GM18909 (cell line): ENCODE data around the gene LZIC.
A peak's percentile ranks its signal among the peaks of the same experiment; 100 is the strongest.

Experiments
- ATAC-seq: cut with Tn5 transposase; IDR thresholded peaks from one replicate; pipeline ENCODE4 v1.9.1; 2021; ENCODE audit warnings: mild to moderate bottlenecking; ENCODE audit not compliant: unreplicated experiment, poor library complexity

The LZIC gene

DNA sequence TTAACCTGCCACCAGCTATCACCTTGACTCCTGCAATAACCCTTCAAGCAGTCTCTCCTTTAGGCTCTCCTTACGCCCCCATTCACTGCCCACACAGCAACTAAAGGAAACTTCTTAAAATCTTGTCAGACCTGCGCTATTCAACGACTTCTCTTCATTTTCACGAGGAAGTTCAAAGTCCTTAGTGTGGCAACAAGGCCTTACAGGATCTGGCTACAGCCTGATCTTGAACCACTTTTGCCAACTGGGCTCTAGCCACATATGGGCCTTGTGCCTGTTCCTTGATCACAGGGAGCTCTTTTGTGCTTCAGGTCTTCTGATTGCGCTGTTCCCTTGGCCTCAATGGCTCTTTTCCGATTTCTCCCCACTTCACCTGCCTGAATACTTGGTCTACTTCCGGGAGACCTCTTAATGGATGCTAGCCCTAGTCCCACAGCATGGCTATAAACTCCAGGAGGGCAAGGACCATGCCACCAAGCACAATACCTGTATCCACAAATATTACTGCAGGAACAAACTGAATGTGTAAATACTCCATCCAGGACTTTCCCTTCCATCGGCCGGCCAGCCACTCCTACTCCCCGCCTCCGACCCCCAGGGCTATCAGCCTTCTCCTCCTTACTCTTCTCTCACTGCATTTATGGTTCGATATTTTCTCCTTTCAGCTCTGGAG, 30.8 kb downstream of the LZIC start:
- no peak for ATAC-seq

- peak; percentile 94 for ATAC-seq
Observed at GRCh38 chr1:9910423-9911178, 32.6 kb downstream of the LZIC start.

DNA sequence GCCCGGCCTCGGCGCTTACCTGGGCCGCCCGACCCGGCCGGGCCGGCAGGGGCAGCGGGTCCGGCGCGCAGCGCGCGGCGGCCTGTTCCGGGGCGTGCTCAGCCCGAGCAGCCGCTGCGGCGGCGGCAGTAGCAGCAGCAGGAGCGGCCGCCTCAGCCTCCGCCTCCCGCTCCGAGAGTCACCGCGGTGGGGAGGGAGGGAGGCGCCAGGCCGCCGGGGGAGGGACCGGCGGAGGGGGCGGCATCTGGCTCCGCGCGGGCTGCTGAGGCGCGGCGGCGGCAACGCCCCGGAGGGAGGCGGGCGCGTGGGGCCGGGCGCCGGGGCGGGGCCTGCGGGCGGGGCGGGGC, 33.1 kb downstream of the LZIC start, which contains the start of gene CTNNBIP1:
TSS of gene CTNNBIP1 (minus strand) at position 194 of the 347 bp plus-strand sequence. CDS start 38,205 bp downstream, outside the sequence.
- ATAC-seq, result peak; percentile 80

- ATAC-seq, result peak; percentile 9
Observed at GRCh38 chr1:9909234-9910046, 33.8 kb downstream of the LZIC start.

DNA sequence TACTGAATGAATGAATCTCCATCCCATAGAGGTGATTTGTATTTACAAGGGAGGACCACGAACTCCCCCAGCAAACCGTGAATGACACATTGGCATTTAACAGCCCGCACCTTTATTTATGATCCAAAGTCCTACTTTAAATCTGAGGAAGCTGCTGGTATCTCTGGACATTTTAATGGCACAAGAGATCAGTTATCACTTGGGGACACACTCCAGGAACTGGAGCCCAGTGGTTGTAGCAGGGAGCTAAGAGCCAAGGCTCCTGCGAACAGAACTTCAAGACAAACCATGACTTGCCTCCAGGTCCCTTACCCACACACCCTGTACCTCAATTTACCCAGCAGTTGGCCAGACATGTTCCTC, 34.3 kb downstream of the LZIC start:
- no peak for ATAC-seq

DNA sequence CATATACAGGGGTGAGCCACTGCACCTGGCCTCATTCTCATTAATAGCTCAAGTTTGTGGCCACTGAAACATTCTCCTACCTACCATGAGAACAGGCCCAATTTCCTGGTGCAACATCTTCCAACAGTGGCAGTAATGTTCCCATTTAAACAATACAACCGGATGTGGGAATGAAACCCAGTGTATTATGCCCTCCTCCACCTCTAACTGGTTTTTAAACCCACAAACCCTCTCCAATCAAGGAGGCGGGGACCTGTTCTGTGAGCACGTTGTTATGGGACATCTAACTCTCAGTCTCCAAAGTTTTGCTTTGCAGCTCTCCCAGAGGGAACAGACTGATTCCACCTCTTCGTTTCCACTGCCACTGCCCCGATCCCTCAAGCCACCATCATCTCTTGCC, 35.8 kb downstream of the LZIC start:
- ATAC-seq, result no peak

- no peak for ATAC-seq
Observed at GRCh38 chr1:9906466-9906865, 36.7 kb downstream of the LZIC start.

DNA sequence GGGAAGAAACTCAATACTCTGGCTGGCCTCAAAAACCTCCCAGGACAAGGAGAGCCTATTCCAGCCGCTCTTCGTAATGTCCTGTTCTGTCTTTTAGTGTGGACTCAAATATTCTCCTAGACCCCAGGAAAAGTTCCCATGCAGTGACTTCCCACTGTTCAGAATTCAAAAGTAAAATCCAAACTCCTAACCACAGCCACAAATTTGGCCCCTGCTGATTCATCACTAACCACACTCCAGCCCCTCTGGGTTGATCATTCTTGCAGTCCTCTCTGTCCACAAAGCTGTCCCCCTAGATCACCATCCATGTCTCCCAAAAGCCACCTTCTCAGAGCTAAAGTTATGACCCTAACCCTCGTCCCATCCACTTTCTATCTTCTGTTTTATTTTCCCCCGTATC, 38.2 kb downstream of the LZIC start:
- no peak for ATAC-seq

DNA sequence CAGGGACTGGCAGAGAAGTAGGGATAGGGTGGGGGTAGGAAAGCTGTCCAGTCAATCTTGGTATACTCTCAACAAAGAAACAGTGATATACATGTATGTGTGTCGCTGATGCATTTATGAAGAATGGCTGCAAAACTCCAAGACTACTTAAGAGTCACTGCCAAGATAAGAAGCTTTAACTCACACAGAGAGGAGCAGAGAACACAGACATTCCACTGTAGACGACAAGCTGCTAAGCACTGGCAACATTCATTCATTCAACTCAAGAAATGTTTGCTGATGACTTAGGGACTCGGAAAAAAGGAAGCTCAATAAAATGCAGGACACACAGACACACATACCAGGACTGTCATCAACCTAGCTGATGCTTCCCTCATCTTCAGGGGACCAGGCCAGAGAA, 38.6 kb downstream of the LZIC start:
- no peak for ATAC-seq

GRCh38 chr1:9903801-9904527, 39.2 kb downstream of the LZIC start:
- ATAC-seq, result no peak

DNA sequence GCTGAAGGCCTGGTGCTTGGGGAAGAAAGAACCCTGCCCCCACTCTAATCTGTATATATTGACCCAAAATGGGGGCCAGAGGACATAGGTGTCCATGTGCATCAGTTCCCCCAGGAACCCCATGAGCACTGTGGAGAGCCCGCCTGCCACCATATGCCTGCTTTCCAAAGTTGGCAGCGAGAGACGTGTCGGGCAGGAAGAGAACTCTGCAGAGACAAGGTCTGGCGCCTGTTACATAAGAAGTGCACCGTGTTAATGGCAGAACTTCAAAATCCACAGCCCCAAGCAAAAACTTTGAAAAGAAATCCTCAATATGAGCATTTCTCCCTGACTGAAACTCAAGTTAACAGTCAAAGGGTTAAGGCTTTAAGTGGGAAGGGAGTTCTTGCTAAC, 41.1 kb downstream of the LZIC start:
- ATAC-seq, result no peak

GRCh38 chr1:9901148-9902059, 41.8 kb downstream of the LZIC start:
- no peak for ATAC-seq

- no peak for ATAC-seq
Observed at GRCh38 chr1:9900142-9901043, 42.8 kb downstream of the LZIC start.

DNA sequence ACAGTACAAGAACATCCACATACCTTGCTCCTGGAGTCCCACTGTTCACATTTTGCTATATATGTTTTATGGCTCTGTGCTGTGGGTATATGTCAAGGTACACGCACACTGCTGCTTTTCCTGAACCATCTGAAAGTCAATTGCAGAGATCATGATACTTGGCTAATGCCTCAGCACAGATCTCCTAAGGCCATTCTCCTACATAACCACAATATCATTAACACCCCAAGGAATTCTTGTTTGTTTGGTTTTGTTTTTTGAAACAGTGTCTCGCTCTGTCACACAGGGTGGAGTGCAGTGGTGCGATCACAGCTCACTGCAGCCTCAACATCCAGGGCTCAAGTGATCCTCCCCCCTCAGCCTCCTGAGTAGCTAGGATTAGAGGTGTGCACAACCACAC, 49.1 kb downstream of the LZIC start:
- ATAC-seq, result no peak

GRCh38 chr1:9892563-9893528, 50.3 kb downstream of the LZIC start:
- no peak for ATAC-seq

- no peak for ATAC-seq
Observed at GRCh38 chr1:9891207-9891606, 52.0 kb downstream of the LZIC start.

DNA sequence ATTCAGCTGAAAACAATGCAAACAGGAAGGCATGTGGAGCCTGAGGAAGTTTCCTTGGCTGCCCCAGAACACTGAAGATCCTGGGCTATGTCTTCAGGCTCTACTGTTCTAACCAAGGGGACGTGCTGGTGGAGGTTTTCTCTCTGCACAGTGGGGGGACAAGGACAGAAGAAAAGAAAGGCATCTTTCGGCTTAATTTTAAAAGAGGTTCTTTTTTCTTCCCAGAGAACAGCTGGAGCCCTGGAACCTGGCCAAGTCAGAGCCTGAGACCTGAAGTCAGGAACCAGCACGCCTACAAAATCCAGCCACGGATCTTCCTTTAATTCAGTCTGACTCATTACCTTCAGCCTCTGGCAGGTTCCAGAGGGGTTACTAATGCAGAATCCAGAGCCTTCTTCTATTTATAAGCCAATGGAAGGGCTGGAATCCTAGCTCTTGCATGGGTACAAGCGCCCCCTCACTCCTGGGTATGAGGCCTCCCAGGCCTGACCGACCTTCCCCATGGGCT, 52.9 kb downstream of the LZIC start:
- no peak for ATAC-seq
